Measurements from ENCODE around the gene MAP3K7. TPM values are rescaled to one million over a fixed set of nuclear protein-coding genes. Genes with fewer than 3 reads are reported as not detected.

Gene MAP3K7
- total and polyA plus RNA-seq, 7 donors = 8.9 to 22.1 (median 18.9) TPM

DNA sequence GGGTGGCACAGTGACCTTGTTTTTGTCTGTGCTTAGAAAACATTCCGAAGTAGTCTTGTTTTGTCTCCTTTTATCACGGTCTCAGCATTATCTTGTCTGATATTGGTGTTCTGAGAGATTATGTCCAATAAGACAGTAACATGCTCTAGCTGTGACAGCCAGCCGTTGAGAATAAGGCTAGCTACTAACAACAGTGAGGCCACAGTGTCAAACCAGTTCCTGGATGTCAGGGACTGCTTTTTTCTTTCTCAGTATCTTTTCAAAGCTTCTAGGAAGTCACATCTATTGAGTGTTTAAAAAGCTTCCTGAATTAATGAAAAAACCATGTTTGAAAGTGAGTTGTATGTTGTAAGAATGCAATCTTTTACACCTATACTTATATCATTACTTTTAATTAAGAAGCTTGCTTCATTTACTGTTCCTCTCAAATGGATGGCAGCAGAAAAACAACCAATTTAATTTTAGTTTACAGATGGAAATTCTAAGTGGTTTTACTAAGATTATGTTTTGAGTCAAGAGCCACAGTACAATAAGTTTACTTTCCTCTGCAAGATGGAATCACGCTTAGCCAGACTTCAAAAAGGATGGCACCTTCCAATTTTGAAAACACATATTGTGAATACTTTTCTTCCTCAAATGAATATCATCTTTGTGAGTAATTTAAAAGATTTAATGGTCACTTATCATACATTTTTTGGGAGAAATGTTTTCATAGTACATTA lies 53.1 kb downstream of the MAP3K7 start:
- intact Hi-C loops (cut with DNase I) = no loop called here
- no peak for ATAC-seq

DNA sequence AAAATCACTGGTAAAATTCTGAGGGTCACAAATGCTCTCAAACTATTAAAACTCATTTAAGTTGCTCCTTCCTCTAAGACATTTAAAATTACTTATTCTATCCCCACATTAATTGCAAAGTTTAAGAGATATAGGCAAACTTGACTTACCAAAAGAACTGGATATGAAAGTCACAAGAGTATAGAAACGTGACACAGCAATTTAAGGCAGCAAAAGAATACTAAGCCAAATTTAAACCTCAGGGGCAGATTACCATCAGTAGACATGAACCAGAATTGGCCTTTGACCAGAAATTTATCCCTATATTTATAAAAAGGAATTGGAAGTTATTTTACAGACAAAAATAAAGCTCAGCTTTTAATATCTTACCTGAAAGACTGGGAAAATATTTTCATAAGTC lies 56.0 kb downstream of the MAP3K7 start:
- TF ChIP-seq, protein P1, sequence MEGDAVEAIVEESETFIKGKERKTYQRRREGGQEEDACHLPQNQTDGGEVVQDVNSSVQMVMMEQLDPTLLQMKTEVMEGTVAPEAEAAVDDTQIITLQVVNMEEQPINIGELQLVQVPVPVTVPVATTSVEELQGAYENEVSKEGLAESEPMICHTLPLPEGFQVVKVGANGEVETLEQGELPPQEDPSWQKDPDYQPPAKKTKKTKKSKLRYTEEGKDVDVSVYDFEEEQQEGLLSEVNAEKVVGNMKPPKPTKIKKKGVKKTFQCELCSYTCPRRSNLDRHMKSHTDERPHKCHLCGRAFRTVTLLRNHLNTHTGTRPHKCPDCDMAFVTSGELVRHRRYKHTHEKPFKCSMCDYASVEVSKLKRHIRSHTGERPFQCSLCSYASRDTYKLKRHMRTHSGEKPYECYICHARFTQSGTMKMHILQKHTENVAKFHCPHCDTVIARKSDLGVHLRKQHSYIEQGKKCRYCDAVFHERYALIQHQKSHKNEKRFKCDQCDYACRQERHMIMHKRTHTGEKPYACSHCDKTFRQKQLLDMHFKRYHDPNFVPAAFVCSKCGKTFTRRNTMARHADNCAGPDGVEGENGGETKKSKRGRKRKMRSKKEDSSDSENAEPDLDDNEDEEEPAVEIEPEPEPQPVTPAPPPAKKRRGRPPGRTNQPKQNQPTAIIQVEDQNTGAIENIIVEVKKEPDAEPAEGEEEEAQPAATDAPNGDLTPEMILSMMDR (IDR thresholded peaks at IDR 0.05) = no peak
- H3K36me3 ChIP-seq (ENCODE audit: insufficient read depth in 1 of 2, low read depth in 1 of 2) = peaks cover 4 to 56% of the 10 kb centered on the region in 2 donors
- intact Hi-C loops (cut with DNase I) = no loop called here

More for the DNA sequence above, 53.1 kb downstream of the MAP3K7 start:
- DNase-seq = no peak
- Histone ChIP-seq H3K27ac (no peak overlapping the region), H3K4me3 (no peak overlapping the region), H3K36me3 (ENCODE audit: insufficient read depth in 1 of 2, low read depth in 1 of 2) (peaks cover 4 to 65% of the 10 kb centered on the region in 2 donors), H3K9me3 (no peaks in the 10 kb centered on the region), H3K27me3 (ENCODE audit: insufficient read depth in 3 of 3, low read length in 2 of 3) (no peaks in the 10 kb centered on the region), H3K4me1 (no peaks in the 10 kb centered on the region)
- WGBS, 3 donors = 89 to 97% (median 94%) methylated on average over 4 of the region's 4 CpGs
- TF ChIP-seq, protein P1 (IDR thresholded peaks at IDR 0.05) = no peak

DNA sequence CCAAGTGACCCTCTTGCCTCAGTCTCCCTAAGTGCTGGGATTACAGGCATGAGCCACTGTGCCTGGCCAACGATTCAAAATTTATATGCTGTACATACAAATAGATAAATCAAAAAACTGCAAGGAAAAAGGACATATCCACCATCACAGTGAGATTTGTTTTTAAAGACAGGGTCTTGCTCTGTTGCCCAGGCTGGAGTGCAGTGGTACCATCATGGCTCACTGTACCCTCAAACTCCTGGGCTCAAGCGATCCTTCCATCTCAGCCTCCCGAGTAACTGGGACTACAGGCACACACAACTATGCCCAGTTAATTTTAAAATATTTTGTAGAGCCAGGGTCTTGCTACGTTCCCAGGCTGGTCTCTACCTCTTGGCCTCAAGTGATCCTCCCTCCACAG lies 61.5 kb downstream of the MAP3K7 start:
- Histone ChIP-seq H3K9me3 (no peaks in the 10 kb centered on the region), H3K36me3 (ENCODE audit: insufficient read depth in 1 of 2, low read depth in 1 of 2) (peaks cover 4 to 42% of the 10 kb centered on the region in 2 donors), H3K27ac (no peak overlapping the region), H3K4me1 (no peaks in the 10 kb centered on the region), H3K27me3 (ENCODE audit: insufficient read depth in 3 of 3, low read length in 2 of 3) (no peaks in the 10 kb centered on the region), H3K4me3 (no peak overlapping the region)
- ATAC-seq = no peak
- intact Hi-C loops (cut with DNase I) = no loop called here
- WGBS, 3 donors = 97 to 99% (median 97%) methylated on average over 4 of the region's 4 CpGs
- TF ChIP-seq, protein P1 (IDR thresholded peaks at IDR 0.05) = no peak
- no peak for DNase-seq

More for the DNA sequence above, 56.0 kb downstream of the MAP3K7 start:
- WGBS, 3 donors = 68 to 86% (median 70%) methylated on average over 1 of the region's 1 CpG
- Histone ChIP-seq H3K4me1 (no peaks in the 10 kb centered on the region), H3K27ac (no peak overlapping the region), H3K27me3 (ENCODE audit: insufficient read depth in 3 of 3, low read length in 2 of 3) (no peaks in the 10 kb centered on the region), H3K4me3 (no peak overlapping the region), H3K9me3 (no peaks in the 10 kb centered on the region)
- DNase-seq = no peak
- no peak for ATAC-seq

DNA sequence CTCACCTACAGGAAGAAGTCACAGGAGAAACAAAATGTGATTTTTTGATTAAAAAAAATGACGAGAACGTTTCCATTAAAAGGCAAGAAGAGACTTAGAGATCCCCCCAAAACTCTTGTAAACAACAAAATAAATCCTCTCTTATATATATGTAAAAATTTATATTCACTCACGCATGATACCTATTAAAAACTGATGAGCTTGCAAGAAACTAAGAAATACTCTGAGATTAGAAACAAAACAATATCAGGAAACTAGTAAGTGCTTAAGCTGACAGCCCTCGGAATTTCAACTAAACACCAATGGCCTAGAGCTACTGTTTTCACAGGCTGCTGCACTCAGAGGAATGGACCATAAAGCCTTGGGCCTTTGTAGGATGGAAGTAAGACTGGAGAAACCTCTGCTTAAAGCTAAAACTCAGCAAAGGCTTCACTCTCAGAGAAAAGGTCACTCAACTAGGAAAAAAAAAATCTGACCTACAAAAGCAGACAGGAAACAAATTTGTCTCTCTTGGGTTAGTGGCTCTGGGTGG lies 63.0 kb downstream of the MAP3K7 start:
- ATAC-seq = no peak

More for the DNA sequence above, 63.0 kb downstream of the MAP3K7 start:
- peaks cover 0 to 53% of the 10 kb centered on the region in 2 donors for H3K36me3 ChIP-seq (ENCODE audit: insufficient read depth in 1 of 2, low read depth in 1 of 2)
- no peaks in the 10 kb centered on the region for H3K4me1 ChIP-seq
- TF ChIP-seq, protein P1 (IDR thresholded peaks at IDR 0.05) = no peak
- H3K27ac ChIP-seq = no peak overlapping the region
- DNase-seq = no peak
- H3K27me3 ChIP-seq (ENCODE audit: insufficient read depth in 3 of 3, low read length in 2 of 3) = no peaks in the 10 kb centered on the region
- intact Hi-C loops (cut with DNase I) = no loop called here
- no peak overlapping the region for H3K4me3 ChIP-seq
- WGBS, 3 donors = 84 to 89% (median 87%) methylated on average over 4 of the region's 4 CpGs
- no peaks in the 10 kb centered on the region for H3K9me3 ChIP-seq
